IPS-18a (cell line): Measurements from ENCODE around the gene BABAM2.

Source experiments
- H3K27ac ChIP-seq: one replicate; pipeline ENCODE4 v1.5.1; 2013; ENCODE audit warnings: low read length
- H3K27me3 ChIP-seq: one replicate; pipeline ENCODE4 v1.6.1; 2013; ENCODE audit warnings: mild to moderate bottlenecking, low read length; ENCODE audit not compliant: control insufficient read depth, insufficient read depth
- H3K36me3 ChIP-seq: one replicate; pipeline ENCODE4 v1.6.1; 2013; ENCODE audit warnings: low read depth, low read length; ENCODE audit not compliant: control insufficient read depth
- H3K4me1 ChIP-seq: one replicate; pipeline ENCODE4 v1.6.1; 2013; ENCODE audit warnings: low read depth, low read length; ENCODE audit not compliant: control insufficient read depth
- H3K4me3 ChIP-seq: one replicate; pipeline ENCODE4 v1.5.1; 2013; ENCODE audit warnings: low read length
- H3K9ac ChIP-seq: one replicate; pipeline ENCODE4 v1.6.1; 2013; ENCODE audit warnings: mild to moderate bottlenecking, low read length, moderate library complexity
- H3K9me3 ChIP-seq: one replicate; pipeline ENCODE4 v1.6.1; 2013; ENCODE audit warnings: low read depth, low read length; ENCODE audit not compliant: control insufficient read depth

Gene BABAM2

GRCh38 chr2:28062867-28063266 is 172.3 kb downstream of the BABAM2 start:
- Histone ChIP-seq H3K4me1 (no peaks in the 10 kb centered on the region), H3K27ac (no peak overlapping the region), H3K9ac (no peak overlapping the region), H3K27me3 (no peaks in the 10 kb centered on the region), H3K9me3 (no peaks in the 10 kb centered on the region), H3K36me3 (no peaks in the 10 kb centered on the region), H3K4me3 (no peak overlapping the region)

DNA sequence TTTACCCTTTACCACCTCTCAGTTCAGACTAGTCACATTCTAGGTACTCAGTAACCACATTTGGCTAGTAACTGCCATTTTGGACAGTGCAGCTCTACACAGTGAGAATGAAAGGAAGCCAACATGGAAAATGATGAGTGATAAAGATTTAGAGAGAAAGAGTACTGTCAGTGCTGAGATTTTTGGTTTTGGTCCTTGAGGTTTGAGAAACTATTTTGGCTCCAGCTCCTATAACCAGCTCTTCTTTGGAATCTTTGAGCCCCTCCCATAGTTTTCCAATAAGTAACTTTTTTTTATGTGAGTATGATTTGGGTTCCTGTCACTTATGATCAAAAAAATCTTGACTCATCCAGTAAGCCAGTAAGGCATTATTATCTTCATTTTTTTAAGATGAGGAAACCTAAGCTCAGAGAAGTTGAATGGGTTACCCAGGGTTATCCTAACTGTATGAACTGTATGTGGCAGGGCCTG is 173.0 kb downstream of the BABAM2 start:
- no peaks in the 10 kb centered on the region for H3K4me1 ChIP-seq
- no peak overlapping the region for H3K4me3 ChIP-seq
- H3K9ac ChIP-seq: no peak overlapping the region
- no peaks in the 10 kb centered on the region for H3K36me3 ChIP-seq
- H3K9me3 ChIP-seq: no peaks in the 10 kb centered on the region
- no peaks in the 10 kb centered on the region for H3K27me3 ChIP-seq
- H3K27ac ChIP-seq: no peak overlapping the region

DNA sequence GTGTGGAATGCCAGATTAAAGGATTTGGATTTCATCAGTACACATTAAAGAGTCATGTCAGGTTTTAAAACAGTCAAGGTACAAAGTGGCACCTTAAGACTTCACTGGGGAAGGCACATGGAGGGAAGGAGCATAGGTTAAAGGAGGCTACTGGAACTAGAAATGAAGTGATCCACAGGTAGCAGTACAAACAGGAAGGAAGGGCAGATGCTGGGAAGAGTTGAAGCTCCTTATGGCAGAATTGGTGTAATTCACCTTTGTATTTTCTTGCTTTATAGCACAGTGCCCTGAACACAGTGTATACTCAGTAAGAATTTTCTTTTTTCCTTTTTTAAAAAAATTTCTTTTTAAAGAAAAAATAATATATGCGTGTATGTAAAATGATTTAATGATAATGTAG is 177.1 kb downstream of the BABAM2 start:
- Histone ChIP-seq H3K9me3 (no peaks in the 10 kb centered on the region), H3K27ac (no peak overlapping the region), H3K4me3 (no peak overlapping the region), H3K27me3 (no peaks in the 10 kb centered on the region), H3K9ac (no peak overlapping the region), H3K36me3 (no peaks in the 10 kb centered on the region), H3K4me1 (no peaks in the 10 kb centered on the region)

GRCh38 chr2:28068088-28068487 is 177.6 kb downstream of the BABAM2 start:
- no peak overlapping the region for H3K27ac ChIP-seq
- H3K9ac ChIP-seq: no peak overlapping the region
- H3K27me3 ChIP-seq: no peaks in the 10 kb centered on the region
- H3K9me3 ChIP-seq: no peaks in the 10 kb centered on the region
- no peak overlapping the region for H3K4me3 ChIP-seq
- no peaks in the 10 kb centered on the region for H3K4me1 ChIP-seq
- no peaks in the 10 kb centered on the region for H3K36me3 ChIP-seq

GRCh38 chr2:28068527-28068926 is 178.0 kb downstream of the BABAM2 start:
- no peaks in the 10 kb centered on the region for H3K4me1 ChIP-seq
- no peaks in the 10 kb centered on the region for H3K9me3 ChIP-seq
- no peak overlapping the region for H3K27ac ChIP-seq
- H3K27me3 ChIP-seq: no peaks in the 10 kb centered on the region
- no peak overlapping the region for H3K9ac ChIP-seq
- no peaks in the 10 kb centered on the region for H3K36me3 ChIP-seq
- H3K4me3 ChIP-seq: no peak overlapping the region

GRCh38 chr2:28071221-28071620 is 180.7 kb downstream of the BABAM2 start:
- no peaks in the 10 kb centered on the region for H3K36me3 ChIP-seq
- no peak overlapping the region for H3K4me3 ChIP-seq
- H3K27ac ChIP-seq: no peak overlapping the region
- no peaks in the 10 kb centered on the region for H3K9me3 ChIP-seq
- no peaks in the 10 kb centered on the region for H3K27me3 ChIP-seq
- no peak overlapping the region for H3K9ac ChIP-seq
- H3K4me1 ChIP-seq: no peaks in the 10 kb centered on the region

DNA sequence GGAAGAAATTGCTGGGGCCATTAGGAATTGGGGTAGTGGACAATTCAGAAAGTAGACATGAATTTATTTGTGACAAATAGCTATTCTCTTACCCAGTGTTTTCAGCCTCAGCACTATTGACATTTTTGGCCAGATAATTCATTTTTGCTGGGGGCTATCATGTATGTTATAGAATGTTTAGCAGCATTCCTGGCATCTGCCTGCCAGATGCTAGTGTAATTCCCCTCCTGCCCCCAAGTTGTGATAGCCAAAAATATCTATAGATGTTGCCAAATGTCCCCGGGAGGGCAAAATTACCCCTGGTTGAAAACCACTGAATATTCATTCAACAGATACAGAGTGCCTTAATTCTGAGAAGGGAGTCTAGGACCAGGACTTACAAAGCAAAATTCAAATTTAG is 183.6 kb downstream of the BABAM2 start:
- Histone ChIP-seq H3K27ac (no peak overlapping the region), H3K9me3 (no peaks in the 10 kb centered on the region), H3K36me3 (no peaks in the 10 kb centered on the region), H3K27me3 (no peaks in the 10 kb centered on the region), H3K4me3 (no peak overlapping the region), H3K9ac (no peak overlapping the region), H3K4me1 (no peaks in the 10 kb centered on the region)

- Histone ChIP-seq H3K27me3 (no peaks in the 10 kb centered on the region), H3K36me3 (no peaks in the 10 kb centered on the region), H3K27ac (no peak overlapping the region), H3K4me1 (no peaks in the 10 kb centered on the region), H3K9me3 (no peaks in the 10 kb centered on the region), H3K9ac (no peak overlapping the region), H3K4me3 (no peak overlapping the region)
Measured at GRCh38 chr2:28080911-28081310, 190.4 kb downstream of the BABAM2 start.

DNA sequence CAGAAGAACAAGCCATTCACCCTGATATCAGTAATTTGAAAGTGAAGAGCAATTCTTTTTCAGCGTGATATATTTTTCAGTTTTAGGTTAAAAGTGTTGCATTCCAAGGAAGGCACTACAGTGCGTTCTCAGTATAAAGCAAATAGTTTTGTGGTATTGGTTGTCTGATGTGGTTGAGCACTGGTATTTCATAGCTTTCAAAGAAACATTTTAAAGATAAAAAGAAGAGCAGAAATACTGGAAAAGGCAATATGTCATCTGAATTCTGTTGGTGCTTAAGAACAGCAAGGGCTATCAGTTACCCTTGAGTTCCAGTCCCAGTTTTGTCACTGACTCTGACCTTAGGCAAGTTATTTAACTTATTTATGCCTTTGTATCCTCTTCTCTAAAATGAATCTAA is 191.6 kb downstream of the BABAM2 start:
- no peaks in the 10 kb centered on the region for H3K9me3 ChIP-seq
- H3K27ac ChIP-seq: no peak overlapping the region
- H3K4me3 ChIP-seq: no peak overlapping the region
- no peaks in the 10 kb centered on the region for H3K36me3 ChIP-seq
- no peaks in the 10 kb centered on the region for H3K4me1 ChIP-seq
- no peaks in the 10 kb centered on the region for H3K27me3 ChIP-seq
- H3K9ac ChIP-seq: no peak overlapping the region

GRCh38 chr2:28083476-28083875 is 192.9 kb downstream of the BABAM2 start:
- H3K4me1 ChIP-seq: no peaks in the 10 kb centered on the region
- H3K27me3 ChIP-seq: no peaks in the 10 kb centered on the region
- H3K9me3 ChIP-seq: no peaks in the 10 kb centered on the region
- H3K27ac ChIP-seq: no peak overlapping the region
- H3K36me3 ChIP-seq: no peaks in the 10 kb centered on the region
- H3K4me3 ChIP-seq: no peak overlapping the region
- H3K9ac ChIP-seq: no peak overlapping the region

DNA sequence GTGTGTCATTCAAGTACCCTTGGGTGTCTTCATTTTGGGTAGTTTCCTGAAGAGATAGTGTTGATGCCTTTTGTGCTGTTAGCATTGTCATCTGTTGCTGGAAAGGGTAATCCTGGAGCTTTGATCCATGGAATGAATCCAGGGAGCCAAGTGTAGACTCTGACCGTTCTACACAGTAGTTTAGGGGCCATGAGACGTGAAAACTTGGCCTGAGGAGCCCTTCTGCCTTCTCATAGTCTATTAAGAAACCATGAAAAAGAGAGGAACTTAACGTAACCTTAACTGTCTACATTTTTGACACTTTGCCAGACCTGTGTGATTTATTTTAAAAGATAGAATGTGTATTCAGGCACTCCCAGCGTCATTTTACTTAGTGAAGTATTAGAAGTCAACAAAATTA is 194.0 kb downstream of the BABAM2 start:
- Histone ChIP-seq H3K4me3 (no peak overlapping the region), H3K27me3 (no peaks in the 10 kb centered on the region), H3K27ac (no peak overlapping the region), H3K4me1 (no peaks in the 10 kb centered on the region), H3K36me3 (no peaks in the 10 kb centered on the region), H3K9me3 (no peaks in the 10 kb centered on the region), H3K9ac (no peak overlapping the region)

DNA sequence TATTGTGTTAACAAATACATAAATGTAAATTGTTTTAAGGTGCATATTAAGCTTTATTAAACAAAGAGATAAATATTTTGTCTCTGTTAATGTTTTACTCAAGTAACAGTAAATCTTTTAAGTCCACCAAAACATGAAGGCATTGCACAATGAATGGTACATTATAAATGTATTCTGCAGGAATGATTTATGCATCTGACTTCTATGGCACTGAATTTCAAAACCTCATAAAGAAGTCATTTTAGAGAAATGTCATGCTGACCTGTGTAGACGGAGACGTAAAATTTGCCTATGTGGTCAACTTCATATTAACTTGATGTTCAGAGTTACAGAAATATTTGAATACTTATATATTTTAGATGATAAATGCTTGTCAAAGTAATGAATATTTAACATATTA is 194.7 kb downstream of the BABAM2 start:
- H3K9ac ChIP-seq: no peak overlapping the region
- H3K27ac ChIP-seq: no peak overlapping the region
- H3K4me1 ChIP-seq: no peaks in the 10 kb centered on the region
- no peak overlapping the region for H3K4me3 ChIP-seq
- H3K9me3 ChIP-seq: no peaks in the 10 kb centered on the region
- H3K36me3 ChIP-seq: no peaks in the 10 kb centered on the region
- H3K27me3 ChIP-seq: no peaks in the 10 kb centered on the region
